ENCODE results near the gene AGAP1. TPM values are rescaled to one million over a fixed set of nuclear protein-coding genes. Genes with fewer than 3 reads are reported as not detected.

The AGAP1 gene
- total RNA-seq, 1 donor from 2014 or later = 36.2 TPM

GRCh38 chr2:235922839-235923238 lies 429.0 kb downstream of the AGAP1 start:
- Histone ChIP-seq H3K4me3 (no peak overlapping the region), H3K9me3 (no peaks in the 10 kb centered on the region), H3K27ac (no peak overlapping the region), H3K36me3 (peaks cover 8% of the 10 kb centered on the region), H3K27me3 (ENCODE audit: low read depth) (no peaks in the 10 kb centered on the region), H3K4me1 (no peaks in the 10 kb centered on the region)
- TF ChIP-seq CTCF (IDR thresholded peaks at IDR 0.05) = no peak
- no peak for DNase-seq
- intact Hi-C loops (cut with DNase I) = no loop called here
- no peak for ATAC-seq

DNA sequence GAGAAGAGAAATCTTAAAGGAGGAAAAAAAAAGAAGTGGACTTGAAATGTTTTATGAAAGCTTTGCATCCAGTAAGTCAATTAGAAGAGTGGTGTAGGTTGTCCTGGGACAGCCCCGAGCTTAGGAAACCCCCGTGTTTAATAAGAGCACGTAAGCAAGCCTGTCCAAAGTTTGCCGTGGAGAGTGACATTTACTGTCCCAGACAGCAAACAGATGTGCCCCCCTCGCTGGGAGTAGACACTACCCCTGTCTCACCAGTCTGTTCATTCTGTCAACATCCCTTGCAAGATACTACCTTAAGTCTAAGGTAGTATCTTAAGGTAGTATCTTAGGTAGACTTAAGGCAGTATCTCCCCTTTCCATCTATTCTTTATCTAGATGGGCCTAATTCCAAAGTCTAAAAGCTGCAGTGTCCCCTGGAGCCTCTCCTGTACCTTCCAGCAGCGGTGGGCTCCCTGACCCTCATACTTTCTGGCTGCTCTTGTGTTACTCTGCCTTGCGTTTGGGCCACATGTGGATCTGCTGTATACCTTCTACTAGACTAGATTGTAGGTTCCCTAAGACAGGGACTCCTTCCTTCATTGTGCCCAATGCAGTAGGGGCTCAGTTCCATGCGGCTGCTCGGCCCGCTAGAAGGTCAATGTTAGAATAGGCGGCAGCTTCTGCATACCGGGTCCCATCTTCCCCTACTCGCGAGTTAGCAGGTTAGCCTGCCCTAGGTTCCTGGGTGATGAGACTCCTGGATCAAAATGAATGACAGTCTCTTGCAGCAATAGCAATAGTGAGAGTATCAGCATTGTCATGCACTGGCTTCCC lies 430.2 kb downstream of the AGAP1 start:
- intact Hi-C loops (cut with DNase I) = no loop called here
- no peaks in the 10 kb centered on the region for H3K27me3 ChIP-seq (ENCODE audit: low read depth)
- peaks cover 8% of the 10 kb centered on the region for H3K36me3 ChIP-seq
- no peaks in the 10 kb centered on the region for H3K9me3 ChIP-seq
- no peak for TF ChIP-seq CTCF (IDR thresholded peaks at IDR 0.05)
- no peak for ATAC-seq
- DNase-seq = no peak
- H3K4me3 ChIP-seq = no peak overlapping the region
- no peaks in the 10 kb centered on the region for H3K4me1 ChIP-seq
- no peak overlapping the region for H3K27ac ChIP-seq

DNA sequence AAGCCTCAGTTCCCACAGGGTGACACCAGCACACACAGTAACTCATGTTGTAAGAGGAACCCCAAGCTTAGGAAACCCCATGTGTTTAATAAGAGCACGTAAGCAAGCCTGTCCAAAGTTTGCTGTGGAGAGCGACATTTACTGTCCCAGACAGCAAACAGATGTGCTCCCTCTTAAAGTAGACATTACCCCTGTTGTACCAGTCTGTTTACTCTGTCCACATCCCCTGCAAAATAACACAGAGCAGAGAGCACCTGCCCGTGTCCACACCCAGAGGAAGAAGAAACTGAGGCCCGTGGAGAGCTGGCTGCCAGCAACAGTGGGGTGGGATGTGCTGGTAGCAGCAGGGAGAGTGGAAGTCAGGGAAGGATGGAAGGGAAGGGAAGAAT lies 430.8 kb downstream of the AGAP1 start:
- intact Hi-C loops (cut with DNase I) = no loop called here

DNA sequence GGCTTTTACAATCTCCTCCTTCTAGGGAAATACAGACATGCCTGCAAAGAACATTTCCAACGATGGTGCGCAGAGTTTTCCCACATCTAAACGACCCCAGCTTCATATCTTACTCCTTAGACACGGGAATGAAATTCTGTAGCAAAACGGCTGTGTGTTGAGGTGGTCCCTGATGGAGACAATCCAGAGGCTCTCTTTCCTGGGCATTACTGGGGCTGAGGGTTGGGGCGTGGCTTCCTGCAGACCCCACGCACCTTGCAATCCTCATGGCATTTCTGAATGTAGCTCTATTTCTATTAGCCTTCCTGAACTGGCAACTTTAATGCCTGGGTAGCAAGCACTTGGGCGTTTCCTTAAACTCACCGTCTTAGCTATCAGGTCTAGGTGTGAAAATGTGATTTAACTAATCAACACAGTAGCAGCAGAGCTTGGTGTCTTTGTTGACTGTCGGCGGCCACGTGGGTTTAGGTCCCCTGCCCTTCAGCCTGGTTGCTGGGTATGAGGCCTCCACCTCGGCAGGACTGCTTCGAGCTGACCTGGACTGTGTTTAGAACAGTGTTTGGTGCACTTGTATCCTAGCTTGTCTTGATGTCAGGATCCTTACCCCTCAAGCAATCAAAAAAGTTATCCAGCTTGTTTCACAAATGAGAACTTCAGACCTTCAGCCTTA lies 431.5 kb downstream of the AGAP1 start:
- TF ChIP-seq CTCF (IDR thresholded peaks at IDR 0.05) = no peak
- ATAC-seq (no peak), DNase-seq (no peak)
- H3K9me3 ChIP-seq = no peaks in the 10 kb centered on the region
- H3K27me3 ChIP-seq (ENCODE audit: low read depth) = no peaks in the 10 kb centered on the region
- no peak overlapping the region for H3K4me3 ChIP-seq
- no peak overlapping the region for H3K27ac ChIP-seq
- H3K36me3 ChIP-seq = peaks cover 5% of the 10 kb centered on the region
- no peaks in the 10 kb centered on the region for H3K4me1 ChIP-seq
- intact Hi-C loops (cut with DNase I) = no loop called here

More for the DNA sequence above, 430.8 kb downstream of the AGAP1 start:
- DNase-seq (no peak), ATAC-seq (no peak)
- H3K4me3 ChIP-seq = no peak overlapping the region
- H3K9me3 ChIP-seq = no peaks in the 10 kb centered on the region
- H3K27ac ChIP-seq = no peak overlapping the region
- no peaks in the 10 kb centered on the region for H3K4me1 ChIP-seq
- H3K27me3 ChIP-seq (ENCODE audit: low read depth) = no peaks in the 10 kb centered on the region
- no peak for TF ChIP-seq CTCF (IDR thresholded peaks at IDR 0.05)
- peaks cover 8% of the 10 kb centered on the region for H3K36me3 ChIP-seq

GRCh38 chr2:235926229-235926628 lies 432.4 kb downstream of the AGAP1 start:
- no peak overlapping the region for H3K4me3 ChIP-seq
- no peak for TF ChIP-seq CTCF (IDR thresholded peaks at IDR 0.05)
- ATAC-seq (no peak), DNase-seq (no peak)
- intact Hi-C loops (cut with DNase I) = no loop called here
- no peaks in the 10 kb centered on the region for H3K27me3 ChIP-seq (ENCODE audit: low read depth)
- no peaks in the 10 kb centered on the region for H3K9me3 ChIP-seq
- no peak overlapping the region for H3K27ac ChIP-seq
- H3K36me3 ChIP-seq = peaks cover 5% of the 10 kb centered on the region
- no peaks in the 10 kb centered on the region for H3K4me1 ChIP-seq

Measured in lower lobe of right lung (tissue), 2 donors.